PC-9 (cell line): ENCODE data around the gene FAM32A. TPM values are rescaled to one million over a fixed set of nuclear protein-coding genes. Genes with fewer than 3 reads are reported as not detected.

Experiments used
- BruUV-seq: library from RNA; stranded (reverse); fragments of 400-500 nt; replicated peaks from 2 replicates; lab custom pipeline; 2021; lab: Mats Ljungman, UMichigan
- CTCF ChIA-PET: fragments of 300-600 bp; sonication (Branson Sonifier 250); formaldehyde crosslinking; loops from one replicate; lab custom pipeline; 2022; ENCODE audit warnings: antibody characterized with exemption; lab: Charles Lee
- POLR2A ChIA-PET: fragments of 300-600 bp; sonication (Branson Sonifier 250); formaldehyde crosslinking; loops from one replicate; lab custom pipeline; 2022; ENCODE audit warnings: antibody characterized with exemption; ENCODE audit not compliant: unreplicated experiment; lab: Charles Lee
- DNase-seq, 2 experiments: peaks; one replicate each; pipeline versions ENCODE4 v3.0.0 to v3.0.0-alpha.2; 2015 to 2022; ENCODE audit warnings: mixed read lengths in 1 of 2
- H2AFZ ChIP-seq: fragments of 200-600 bp; sonication (generic); 2 replicates; pipeline ENCODE4 v1.8.1; 2017; ENCODE audit warnings: antibody characterized with exemption
- H3F3A ChIP-seq: fragments of 200-600 bp; sonication (generic); 2 replicates; pipeline ENCODE4 v1.8.1; 2017; ENCODE audit warnings: antibody characterized with exemption, mild to moderate bottlenecking, low read depth; ENCODE audit not compliant: insufficient read depth
- H3K27ac ChIP-seq: fragments of 200-600 bp; sonication (generic); 2 replicates; pipeline ENCODE4 v1.6.1; 2016; ENCODE audit warnings: mixed run types
- H3K27me3 ChIP-seq: fragments of 200-600 bp; sonication (generic); 2 replicates; pipeline ENCODE4 v1.6.1; 2016; ENCODE audit warnings: low read depth, mixed run types; ENCODE audit not compliant: insufficient read depth
- H3K36me3 ChIP-seq: fragments of 200-600 bp; sonication (generic); 2 replicates; pipeline ENCODE4 v1.6.1; 2016; ENCODE audit warnings: low read depth, mixed run types
- H3K4me1 ChIP-seq: fragments of 200-600 bp; sonication (generic); replicated peaks from 2 replicates; pipeline ENCODE4 v1.6.1; 2016; ENCODE audit warnings: mixed run types; ENCODE audit not compliant: insufficient read depth
- H3K4me2 ChIP-seq: fragments of 200-600 bp; sonication (generic); 2 replicates; pipeline ENCODE4 v1.6.1; 2017; ENCODE audit warnings: mixed run types
- H3K4me3 ChIP-seq: fragments of 200-600 bp; sonication (generic); 2 replicates; pipeline ENCODE4 v1.6.1; 2016; ENCODE audit warnings: mixed run types
- H3K79me2 ChIP-seq: fragments of 200-600 bp; sonication (generic); 2 replicates; pipeline ENCODE4 v1.6.1; 2017; ENCODE audit warnings: low read depth, mixed run types
- H3K9me2 ChIP-seq: fragments of 200-600 bp; sonication (generic); 2 replicates; pipeline ENCODE4 v1.8.1; 2017; ENCODE audit warnings: mild to moderate bottlenecking; ENCODE audit not compliant: insufficient read depth
- H3K9me3 ChIP-seq: fragments of 200-600 bp; sonication (generic); 2 replicates; pipeline ENCODE4 v1.8.1; 2016; ENCODE audit warnings: low read depth; ENCODE audit not compliant: insufficient read depth
- H4K20me1 ChIP-seq: fragments of 200-600 bp; sonication (generic); 2 replicates; pipeline ENCODE4 v1.8.1; 2017; ENCODE audit not compliant: insufficient read depth
- EZH2 ChIP-seq: fragments of 200-600 bp; sonication (generic); IDR thresholded peaks from 2 replicates; pipeline ENCODE4 v1.8.0; 2017; ENCODE audit warnings: antibody characterized with exemption, low read depth
- intact Hi-C: fragments of 100-400 bp; cut with micrococcal nuclease; formaldehyde crosslinking; loops from one replicate; pipeline ENCODE4 v1.10.0; 2022; ENCODE audit not compliant: unreplicated experiment
- total RNA-seq: library from RNA; stranded (reverse); gene quantifications from 2 replicates; pipeline ENCODE4 v1.2.3, GENCODE V29; 2021
- TF ChIP-seq, protein P1 (sequence below): fragments of 200-600 bp; sonication (generic); conservative IDR thresholded peaks from 2 replicates; pipeline ENCODE4 v1.6.1; 2017; ENCODE audit warnings: mixed run types, antibody characterized with exemption, mild to moderate bottlenecking, moderate library complexity

The FAM32A gene
- total RNA-seq, 1 experiment from 2014 or later = 66.5 TPM

GRCh38 chr19:16139752-16140151 lies 45.5 kb upstream of the FAM32A start:
- Histone ChIP-seq H3K9me2 (no peaks in the 10 kb centered on the region), H3K4me1 (peaks cover 22% of the 10 kb centered on the region), H3K4me3 (no peak overlapping the region), H4K20me1 (no peaks in the 10 kb centered on the region), H3K27me3 (no peaks in the 10 kb centered on the region), H2AFZ (no peak overlapping the region), H3K27ac (no peak overlapping the region), H3K9me3 (no peaks in the 10 kb centered on the region), H3K4me2 (no peak overlapping the region), H3K79me2 (no peaks in the 10 kb centered on the region), H3F3A (peaks cover 25% of the 10 kb centered on the region; the same call in 1 of the 2 replicates), H3K36me3 (no peaks in the 10 kb centered on the region)
- CTCF ChIA-PET = no interaction called here
- DNase-seq = no peak
- no TSS peak for BruUV-seq
- POLR2A ChIA-PET = interaction anchor here (0.6 kb wide), 1 partner anchor 11 kb away, joined by 3 read pairs; no protein-coding TSS in a partner anchor
- no peak for TF ChIP-seq EZH2
- TF ChIP-seq, protein P1, sequence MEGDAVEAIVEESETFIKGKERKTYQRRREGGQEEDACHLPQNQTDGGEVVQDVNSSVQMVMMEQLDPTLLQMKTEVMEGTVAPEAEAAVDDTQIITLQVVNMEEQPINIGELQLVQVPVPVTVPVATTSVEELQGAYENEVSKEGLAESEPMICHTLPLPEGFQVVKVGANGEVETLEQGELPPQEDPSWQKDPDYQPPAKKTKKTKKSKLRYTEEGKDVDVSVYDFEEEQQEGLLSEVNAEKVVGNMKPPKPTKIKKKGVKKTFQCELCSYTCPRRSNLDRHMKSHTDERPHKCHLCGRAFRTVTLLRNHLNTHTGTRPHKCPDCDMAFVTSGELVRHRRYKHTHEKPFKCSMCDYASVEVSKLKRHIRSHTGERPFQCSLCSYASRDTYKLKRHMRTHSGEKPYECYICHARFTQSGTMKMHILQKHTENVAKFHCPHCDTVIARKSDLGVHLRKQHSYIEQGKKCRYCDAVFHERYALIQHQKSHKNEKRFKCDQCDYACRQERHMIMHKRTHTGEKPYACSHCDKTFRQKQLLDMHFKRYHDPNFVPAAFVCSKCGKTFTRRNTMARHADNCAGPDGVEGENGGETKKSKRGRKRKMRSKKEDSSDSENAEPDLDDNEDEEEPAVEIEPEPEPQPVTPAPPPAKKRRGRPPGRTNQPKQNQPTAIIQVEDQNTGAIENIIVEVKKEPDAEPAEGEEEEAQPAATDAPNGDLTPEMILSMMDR = no peak
- intact Hi-C loops = no loop called here

- TF ChIP-seq EZH2 = no peak
- TF ChIP-seq, protein P1 = no peak
- Histone ChIP-seq H3K27ac (no peak overlapping the region), H3K36me3 (no peaks in the 10 kb centered on the region), H3F3A (peaks cover 31% of the 10 kb centered on the region; the same call in 1 of the 2 replicates), H4K20me1 (no peaks in the 10 kb centered on the region), H3K4me3 (no peak overlapping the region), H3K4me2 (no peak overlapping the region), H3K79me2 (no peaks in the 10 kb centered on the region), H3K9me3 (no peaks in the 10 kb centered on the region), H3K27me3 (no peaks in the 10 kb centered on the region), H2AFZ (no peak overlapping the region), H3K4me1 (peaks cover 30% of the 10 kb centered on the region), H3K9me2 (no peaks in the 10 kb centered on the region)
- CTCF ChIA-PET = no interaction called here
- BruUV-seq = no TSS peak
- POLR2A ChIA-PET = no interaction called here
- intact Hi-C loops = no loop called here
- no peak for DNase-seq
Observed at GRCh38 chr19:16141043-16141442, 44.2 kb upstream of the FAM32A start.

GRCh38 chr19:16142032-16142580 lies 43.1 kb upstream of the FAM32A start:
- Histone ChIP-seq H3K79me2 (no peaks in the 10 kb centered on the region), H3K4me1 (peaks cover 30% of the 10 kb centered on the region), H3K27me3 (no peaks in the 10 kb centered on the region), H3K9me2 (no peaks in the 10 kb centered on the region), H3K9me3 (no peaks in the 10 kb centered on the region), H3F3A (peaks cover 21% of the 10 kb centered on the region; the same call in 1 of the 2 replicates), H4K20me1 (no peaks in the 10 kb centered on the region), H3K27ac (no peak overlapping the region), H2AFZ (no peak overlapping the region), H3K4me2 (no peak overlapping the region), H3K36me3 (no peaks in the 10 kb centered on the region), H3K4me3 (no peak overlapping the region)
- no peak for DNase-seq
- BruUV-seq = no TSS peak
- ChIA-PET CTCF (no interaction called here), POLR2A (no interaction called here)
- no peak for TF ChIP-seq EZH2
- TF ChIP-seq, protein P1 = no peak
- intact Hi-C loops = loop anchor here (2.0 kb wide), 1 partner anchor 39 kb away; no protein-coding TSS in a partner anchor
